Osteocyte (in vitro differentiated cells): ENCODE results near the gene TNFSF9. TPM values are rescaled to one million over a fixed set of nuclear protein-coding genes. Genes with fewer than 3 reads are reported as not detected.

Experiments used
- DNase-seq: peaks from one replicate; pipeline ENCODE4 v3.0.0; 2021; ENCODE audit warnings: mixed read lengths; ENCODE audit not compliant: unreplicated experiment; ENCODE audit errors: extremely low spot score
- H3K27ac Mint-ChIP-seq: one replicate; pipeline ENCODE4 v1.8.0; 2021; ENCODE audit warnings: mild to moderate bottlenecking, mixed read lengths; ENCODE audit not compliant: unreplicated experiment
- H3K27me3 Mint-ChIP-seq: one replicate; pipeline ENCODE4 v1.8.0; 2021; ENCODE audit warnings: mixed read lengths; ENCODE audit not compliant: unreplicated experiment
- H3K36me3 Mint-ChIP-seq: one replicate; pipeline ENCODE4 v1.8.0; 2021; ENCODE audit warnings: mixed read lengths; ENCODE audit not compliant: unreplicated experiment
- H3K4me1 Mint-ChIP-seq: one replicate; pipeline ENCODE4 v1.8.0; 2021; ENCODE audit warnings: mixed read lengths; ENCODE audit not compliant: unreplicated experiment
- H3K4me3 Mint-ChIP-seq: one replicate; pipeline ENCODE4 v1.8.0; 2021; ENCODE audit warnings: mild to moderate bottlenecking, moderate library complexity, mixed read lengths; ENCODE audit not compliant: unreplicated experiment
- H3K9me3 Mint-ChIP-seq: one replicate; pipeline ENCODE4 v1.8.0; 2021; ENCODE audit warnings: mixed read lengths; ENCODE audit not compliant: unreplicated experiment
- total RNA-seq: library from RNA; stranded (reverse); gene quantifications from 2 replicates; pipeline ENCODE4 v1.2.1, GENCODE V29; 2021
- TF ChIP-seq, protein P1 (sequence below): fragments of 200-600 bp; sonication (generic); IDR thresholded peaks from 2 replicates; pipeline ENCODE4 v1.5.0; 2021; ENCODE audit warnings: antibody characterized with exemption, mild to moderate bottlenecking, moderate library complexity

TNFSF9 gene
- total RNA-seq, 1 donor from 2014 or later, result 1.5 TPM

GRCh38 chr19:6568816-6569215 lies 38.0 kb downstream of the TNFSF9 start:
- H3K27me3 Mint-ChIP-seq, result no peaks in the 10 kb centered on the region
- no peak for DNase-seq
- no peaks in the 10 kb centered on the region for H3K4me1 Mint-ChIP-seq
- no peak overlapping the region for H3K27ac Mint-ChIP-seq
- H3K36me3 Mint-ChIP-seq, result no peaks in the 10 kb centered on the region
- TF ChIP-seq, protein P1, sequence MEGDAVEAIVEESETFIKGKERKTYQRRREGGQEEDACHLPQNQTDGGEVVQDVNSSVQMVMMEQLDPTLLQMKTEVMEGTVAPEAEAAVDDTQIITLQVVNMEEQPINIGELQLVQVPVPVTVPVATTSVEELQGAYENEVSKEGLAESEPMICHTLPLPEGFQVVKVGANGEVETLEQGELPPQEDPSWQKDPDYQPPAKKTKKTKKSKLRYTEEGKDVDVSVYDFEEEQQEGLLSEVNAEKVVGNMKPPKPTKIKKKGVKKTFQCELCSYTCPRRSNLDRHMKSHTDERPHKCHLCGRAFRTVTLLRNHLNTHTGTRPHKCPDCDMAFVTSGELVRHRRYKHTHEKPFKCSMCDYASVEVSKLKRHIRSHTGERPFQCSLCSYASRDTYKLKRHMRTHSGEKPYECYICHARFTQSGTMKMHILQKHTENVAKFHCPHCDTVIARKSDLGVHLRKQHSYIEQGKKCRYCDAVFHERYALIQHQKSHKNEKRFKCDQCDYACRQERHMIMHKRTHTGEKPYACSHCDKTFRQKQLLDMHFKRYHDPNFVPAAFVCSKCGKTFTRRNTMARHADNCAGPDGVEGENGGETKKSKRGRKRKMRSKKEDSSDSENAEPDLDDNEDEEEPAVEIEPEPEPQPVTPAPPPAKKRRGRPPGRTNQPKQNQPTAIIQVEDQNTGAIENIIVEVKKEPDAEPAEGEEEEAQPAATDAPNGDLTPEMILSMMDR, result no peak
- no peak overlapping the region for H3K4me3 Mint-ChIP-seq
- H3K9me3 Mint-ChIP-seq, result peaks cover 17% of the 10 kb centered on the region

DNA sequence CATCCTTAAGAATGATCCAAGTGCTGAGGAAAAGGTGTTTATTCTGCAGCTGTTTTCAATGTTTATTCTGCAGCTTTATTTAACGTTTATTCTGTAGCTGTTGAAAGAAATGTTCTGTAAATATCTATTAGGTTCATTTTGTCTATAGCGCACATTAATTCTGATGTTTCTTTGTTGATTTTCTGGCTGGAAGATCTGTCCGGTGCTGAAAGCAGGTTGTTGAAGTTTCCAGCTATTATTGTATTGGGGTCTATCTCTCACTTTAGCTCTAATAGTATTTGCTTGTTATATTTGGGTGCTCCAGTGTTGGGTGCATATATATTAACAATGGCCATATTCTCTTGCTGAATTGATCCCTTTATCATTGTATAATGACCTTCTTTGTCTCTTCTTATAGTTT lies 39.9 kb downstream of the TNFSF9 start:
- TF ChIP-seq, protein P1, result no peak
- no peak overlapping the region for H3K4me3 Mint-ChIP-seq
- H3K27me3 Mint-ChIP-seq, result no peaks in the 10 kb centered on the region
- no peaks in the 10 kb centered on the region for H3K36me3 Mint-ChIP-seq
- no peak overlapping the region for H3K27ac Mint-ChIP-seq
- H3K4me1 Mint-ChIP-seq, result no peaks in the 10 kb centered on the region
- no peak for DNase-seq
- H3K9me3 Mint-ChIP-seq, result peaks cover 7% of the 10 kb centered on the region

GRCh38 chr19:6571167-6571566 lies 40.3 kb downstream of the TNFSF9 start:
- Mint-ChIP-seq H3K4me1 (no peaks in the 10 kb centered on the region), H3K36me3 (no peaks in the 10 kb centered on the region), H3K9me3 (peaks cover 7% of the 10 kb centered on the region), H3K27me3 (no peaks in the 10 kb centered on the region), H3K27ac (no peak overlapping the region), H3K4me3 (no peak overlapping the region)
- TF ChIP-seq, protein P1, result no peak
- no peak for DNase-seq

DNA sequence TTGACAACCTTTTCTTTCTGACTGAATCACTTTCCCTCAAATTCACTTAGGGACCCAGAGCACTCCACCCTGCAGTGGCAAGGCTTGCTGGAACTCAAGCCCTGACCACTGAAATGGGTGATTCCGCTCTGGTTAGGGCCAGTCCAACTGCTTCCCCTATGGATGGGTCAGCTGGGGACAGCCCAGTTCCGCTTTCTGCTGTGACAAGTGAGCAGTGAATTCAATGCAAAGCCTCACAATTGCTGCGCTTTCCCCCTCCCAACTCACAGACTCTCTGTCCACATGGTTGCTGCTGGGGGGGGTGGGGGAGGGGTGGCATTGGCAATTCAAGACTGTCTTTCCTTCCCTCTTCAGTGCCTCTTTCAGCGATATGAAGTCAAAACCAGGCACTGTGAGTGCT lies 41.4 kb downstream of the TNFSF9 start:
- no peak overlapping the region for H3K4me3 Mint-ChIP-seq
- no peaks in the 10 kb centered on the region for H3K4me1 Mint-ChIP-seq
- TF ChIP-seq, protein P1, result no peak
- peaks cover 7% of the 10 kb centered on the region for H3K9me3 Mint-ChIP-seq
- no peaks in the 10 kb centered on the region for H3K36me3 Mint-ChIP-seq
- DNase-seq, result no peak
- H3K27me3 Mint-ChIP-seq, result no peaks in the 10 kb centered on the region
- H3K27ac Mint-ChIP-seq, result no peak overlapping the region

GRCh38 chr19:6573350-6573749 lies 42.5 kb downstream of the TNFSF9 start:
- Mint-ChIP-seq H3K4me1 (no peaks in the 10 kb centered on the region), H3K9me3 (peaks cover 7% of the 10 kb centered on the region), H3K27me3 (no peaks in the 10 kb centered on the region), H3K36me3 (no peaks in the 10 kb centered on the region), H3K27ac (no peak overlapping the region), H3K4me3 (no peak overlapping the region)
- TF ChIP-seq, protein P1, result no peak
- no peak for DNase-seq
